SK-N-MC (cell line): Measurements from ENCODE around the gene NHLRC3.
A peak's percentile ranks its signal among the peaks of the same experiment; 100 is the strongest.

Experiments
- DNase-seq: peaks from one replicate; pipeline ENCODE4 v3.0.0-alpha.2; 2011; ENCODE audit warnings: low read depth, low spot score
- H3K27ac ChIP-seq: fragments of 200-600 bp; sonication (generic); 2 replicates; pipeline ENCODE4 v1.5.1; 2016; ENCODE audit warnings: mixed run types
- H3K36me3 ChIP-seq: fragments of 200-600 bp; sonication (generic); 2 replicates; pipeline ENCODE4 v1.6.1; 2017; ENCODE audit warnings: antibody characterized with exemption, low read length, mixed read lengths; ENCODE audit not compliant: insufficient read depth
- H3K4me3 ChIP-seq: fragments of 200-600 bp; sonication (generic); 2 replicates; pipeline ENCODE4 v1.5.1; 2016
- H3K9ac ChIP-seq: fragments of 200-600 bp; sonication (generic); 2 replicates; pipeline ENCODE4 v1.8.0; 2017; ENCODE audit warnings: mixed run types, mixed read lengths; ENCODE audit not compliant: insufficient read length
- H3K9me3 ChIP-seq: fragments of 200-600 bp; sonication (generic); 2 replicates; pipeline ENCODE4 v1.6.1; 2017; ENCODE audit warnings: low read depth, mild to moderate bottlenecking, antibody characterized with exemption, low read length, moderate library complexity, mixed read lengths
- EZH2 ChIP-seq: fragments of 200-600 bp; sonication (generic); IDR thresholded peaks from one replicate; pipeline ENCODE4 v1.6.1; 2017; ENCODE audit warnings: antibody characterized with exemption
- FOXP2 ChIP-seq: optimal IDR thresholded peaks from 2 replicates; pipeline ENCODE3; 2011; ENCODE audit warnings: mild to moderate bottlenecking, moderate library complexity; ENCODE audit not compliant: insufficient read depth; ENCODE audit errors: extremely low read length, control extremely low read depth
- POLR2AphosphoS5 ChIP-seq: IDR thresholded peaks from 2 replicates; pipeline ENCODE4 v1.6.1; 2012; ENCODE audit warnings: mild to moderate bottlenecking, low read depth, low read length, borderline replicate concordance

The NHLRC3 gene

DNA sequence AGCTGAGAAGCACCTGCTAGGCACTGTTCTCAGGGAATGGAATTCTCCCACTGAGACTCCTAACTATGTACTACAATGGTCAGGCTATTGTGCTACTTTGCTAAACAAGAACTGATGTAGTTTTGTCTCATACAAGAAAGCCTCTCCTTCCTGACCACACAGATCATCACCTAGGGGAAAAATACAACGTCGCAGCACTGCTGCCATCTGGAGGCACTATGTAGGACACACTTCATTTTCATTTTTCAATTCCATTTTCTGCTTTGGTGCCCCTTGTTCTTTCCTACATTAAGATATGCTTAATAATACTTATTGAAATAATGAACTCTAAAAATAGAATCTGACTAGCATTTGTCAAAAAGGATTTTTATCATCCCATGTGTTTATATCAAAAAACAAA lies 21.5 kb upstream of the NHLRC3 start:
- Histone ChIP-seq H3K27ac (no peak overlapping the region), H3K36me3 (peaks cover 79% of the 10 kb centered on the region)

GRCh38 chr13:39020853-39021462 lies 17.3 kb upstream of the NHLRC3 start:
- TF ChIP-seq EZH2 (no peak), POLR2AphosphoS5 (no peak), FOXP2 (no peak)
- DNase-seq = no peak
- Histone ChIP-seq H3K9ac (no peak overlapping the region), H3K9me3 (no peaks in the 10 kb centered on the region), H3K36me3 (peaks cover 78% of the 10 kb centered on the region), H3K27ac (no peak overlapping the region), H3K4me3 (no peak overlapping the region)

More for the DNA sequence above, 21.5 kb upstream of the NHLRC3 start:
- DNase-seq = no peak
- Histone ChIP-seq H3K4me3 (no peak overlapping the region), H3K9ac (no peak overlapping the region), H3K9me3 (no peaks in the 10 kb centered on the region)
- TF ChIP-seq FOXP2 (no peak), EZH2 (no peak), POLR2AphosphoS5 (no peak)

DNA sequence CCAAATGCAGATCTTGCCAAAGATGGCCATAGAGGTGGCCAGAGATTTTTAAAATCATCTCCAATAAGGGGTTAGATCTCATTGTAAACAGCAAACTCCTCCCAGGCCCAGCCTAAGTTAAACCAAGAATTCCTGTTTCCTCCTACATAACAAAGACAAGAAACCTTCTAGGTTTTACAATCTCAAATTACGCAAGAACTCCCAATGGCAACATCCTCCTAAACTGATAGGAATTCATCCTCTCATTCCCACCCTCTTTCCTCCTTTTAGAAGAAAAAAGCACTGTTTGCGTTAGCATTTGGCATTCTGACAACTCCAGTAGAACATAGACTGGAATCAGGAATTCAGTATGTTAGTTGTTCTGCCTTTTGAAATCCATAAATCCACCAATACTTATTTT lies 14.9 kb upstream of the NHLRC3 start:
- Histone ChIP-seq H3K36me3 (peaks cover 77% of the 10 kb centered on the region), H3K4me3 (no peak overlapping the region), H3K9me3 (no peaks in the 10 kb centered on the region), H3K9ac (no peak overlapping the region), H3K27ac (peak overlapping the region; percentile 79)
- TF ChIP-seq FOXP2 (no peak), EZH2 (no peak), POLR2AphosphoS5 (no peak)
- no peak for DNase-seq

DNA sequence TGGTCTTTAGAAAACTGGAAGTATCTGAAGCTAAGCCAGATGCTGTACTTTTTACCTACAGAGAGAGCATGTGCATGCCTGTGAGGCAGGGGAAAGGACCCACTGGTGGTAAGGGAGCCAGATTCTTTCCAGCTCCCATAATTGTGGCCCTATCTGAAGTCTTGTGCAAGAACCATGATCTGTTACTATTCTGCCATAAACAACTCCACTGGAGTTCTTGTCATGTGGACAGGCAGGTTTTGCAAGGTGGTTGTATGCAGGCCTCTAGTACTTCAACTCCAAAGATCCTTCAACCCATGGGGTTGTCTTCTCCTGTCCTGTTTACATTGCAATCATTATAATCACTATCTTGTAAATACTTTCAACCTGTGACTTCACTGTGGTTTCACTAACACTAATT lies 14.5 kb upstream of the NHLRC3 start:
- Histone ChIP-seq H3K9ac (no peak overlapping the region), H3K9me3 (no peaks in the 10 kb centered on the region), H3K27ac (peak overlapping the region; percentile 79), H3K4me3 (no peak overlapping the region), H3K36me3 (peaks cover 81% of the 10 kb centered on the region)
- DNase-seq = no peak
- no peak for TF ChIP-seq FOXP2
- no peak for TF ChIP-seq EZH2
- no peak for TF ChIP-seq POLR2AphosphoS5

GRCh38 chr13:39025433-39025839 lies 12.8 kb upstream of the NHLRC3 start:
- no peak for TF ChIP-seq FOXP2
- TF ChIP-seq POLR2AphosphoS5 = no peak
- no peak for TF ChIP-seq EZH2
- no peaks in the 10 kb centered on the region for H3K9me3 ChIP-seq
- H3K27ac ChIP-seq = no peak overlapping the region
- no peak overlapping the region for H3K4me3 ChIP-seq
- peaks cover 93% of the 10 kb centered on the region for H3K36me3 ChIP-seq
- DNase-seq = no peak
- H3K9ac ChIP-seq = no peak overlapping the region

GRCh38 chr13:39032150-39032549 lies 6.1 kb upstream of the NHLRC3 start:
- no peak for TF ChIP-seq POLR2AphosphoS5
- TF ChIP-seq EZH2 = no peak
- no peak for TF ChIP-seq FOXP2
- no peak overlapping the region for H3K27ac ChIP-seq
- peaks cover 57% of the 10 kb centered on the region for H3K36me3 ChIP-seq
- no peaks in the 10 kb centered on the region for H3K9me3 ChIP-seq
- H3K4me3 ChIP-seq = no peak overlapping the region
- H3K9ac ChIP-seq = no peak overlapping the region
- DNase-seq = no peak

DNA sequence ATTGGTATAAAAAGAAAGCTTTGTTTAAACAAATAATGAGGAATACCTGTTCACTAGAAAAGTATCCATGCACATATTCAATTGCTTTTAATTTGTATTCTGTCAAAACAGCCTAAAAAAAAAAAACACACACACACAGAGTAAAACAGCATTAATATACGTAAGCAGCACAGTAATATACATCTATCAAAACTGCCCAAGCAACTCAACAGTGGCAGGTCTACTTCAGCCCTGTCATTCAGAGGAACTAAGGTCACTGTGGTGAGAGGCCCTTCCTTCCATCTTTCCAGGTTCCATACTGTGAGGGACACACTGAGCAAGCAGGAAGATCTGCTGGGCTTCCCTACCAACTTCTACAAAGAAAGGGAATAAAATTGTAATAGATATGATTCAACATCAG lies 4.2 kb upstream of the NHLRC3 start:
- TF ChIP-seq EZH2 (no peak), FOXP2 (no peak), POLR2AphosphoS5 (no peak)
- H3K36me3 ChIP-seq = peaks cover 39% of the 10 kb centered on the region
- H3K4me3 ChIP-seq = peak overlapping the region; percentile 87
- no peak overlapping the region for H3K27ac ChIP-seq
- DNase-seq = no peak
- H3K9me3 ChIP-seq = no peaks in the 10 kb centered on the region
- peak overlapping the region; percentile 11 for H3K9ac ChIP-seq

- no peak for DNase-seq
- peaks cover 28% of the 10 kb centered on the region for H3K36me3 ChIP-seq
- H3K9me3 ChIP-seq = no peaks in the 10 kb centered on the region
- no peak overlapping the region for H3K27ac ChIP-seq
- H3K9ac ChIP-seq = peak overlapping the region; percentile 93
- TF ChIP-seq POLR2AphosphoS5 (no peak), FOXP2 (no peak), EZH2 (no peak)
- H3K4me3 ChIP-seq = peak overlapping the region; percentile 87
These were observed 3.1 kb upstream of the NHLRC3 start for GRCh38 chr13:39035204-39035603.

- H3K4me3 ChIP-seq = peak overlapping the region; percentile 87
- TF ChIP-seq EZH2 (no peak), POLR2AphosphoS5 (no peak)
- DNase-seq = no peak
- H3K27ac ChIP-seq = no peak overlapping the region
- no peaks in the 10 kb centered on the region for H3K9me3 ChIP-seq
- H3K36me3 ChIP-seq = peaks cover 23% of the 10 kb centered on the region
- peak overlapping the region; percentile 93 for H3K9ac ChIP-seq
These were observed 2.5 kb upstream of the NHLRC3 start for GRCh38 chr13:39035799-39036198.
